ENCODE results near the gene MAJIN.

DNA sequence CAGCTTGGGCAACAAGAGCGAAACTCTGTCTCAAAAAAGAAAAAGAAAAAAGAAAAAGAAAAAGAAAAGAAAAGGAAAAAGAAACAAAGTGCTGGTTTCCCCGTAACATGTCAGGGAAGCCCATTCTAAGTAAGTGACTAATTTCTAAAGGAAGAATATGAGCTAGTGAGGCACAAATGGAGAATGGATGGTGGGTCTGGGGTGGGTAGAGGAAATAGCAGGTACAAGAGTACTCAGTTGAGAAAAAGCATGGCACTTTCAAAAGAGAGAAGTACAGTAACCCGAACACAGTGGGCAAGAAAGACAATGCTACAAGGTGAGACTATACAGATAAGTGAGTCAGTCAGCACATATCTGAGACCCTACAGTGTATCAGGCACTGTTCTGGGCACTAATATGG, 4.5 kb downstream of the MAJIN start:
- TF ChIP-seq GATAD2B (conservative IDR thresholded peaks at IDR 0.05; ENCODE audit: low read depth) (no peak), ZNF274 (IDR thresholded peaks at IDR 0.05; ENCODE audit: insufficient read depth, insufficient read length) (no peak), POLR2AphosphoS5 (IDR thresholded peaks at IDR 0.05; ENCODE audit: low read length) (no peak), TAF1 (IDR thresholded peaks at IDR 0.05; ENCODE audit: borderline replicate concordance, low read depth, low read length) (no peak), YY1 (IDR thresholded peaks at IDR 0.05; ENCODE audit: low read depth, low read length) (no peak), NFIC (IDR thresholded peaks at IDR 0.05; ENCODE audit: low read depth, low read length) (no peak)
- TF ChIP-seq, protein P1, sequence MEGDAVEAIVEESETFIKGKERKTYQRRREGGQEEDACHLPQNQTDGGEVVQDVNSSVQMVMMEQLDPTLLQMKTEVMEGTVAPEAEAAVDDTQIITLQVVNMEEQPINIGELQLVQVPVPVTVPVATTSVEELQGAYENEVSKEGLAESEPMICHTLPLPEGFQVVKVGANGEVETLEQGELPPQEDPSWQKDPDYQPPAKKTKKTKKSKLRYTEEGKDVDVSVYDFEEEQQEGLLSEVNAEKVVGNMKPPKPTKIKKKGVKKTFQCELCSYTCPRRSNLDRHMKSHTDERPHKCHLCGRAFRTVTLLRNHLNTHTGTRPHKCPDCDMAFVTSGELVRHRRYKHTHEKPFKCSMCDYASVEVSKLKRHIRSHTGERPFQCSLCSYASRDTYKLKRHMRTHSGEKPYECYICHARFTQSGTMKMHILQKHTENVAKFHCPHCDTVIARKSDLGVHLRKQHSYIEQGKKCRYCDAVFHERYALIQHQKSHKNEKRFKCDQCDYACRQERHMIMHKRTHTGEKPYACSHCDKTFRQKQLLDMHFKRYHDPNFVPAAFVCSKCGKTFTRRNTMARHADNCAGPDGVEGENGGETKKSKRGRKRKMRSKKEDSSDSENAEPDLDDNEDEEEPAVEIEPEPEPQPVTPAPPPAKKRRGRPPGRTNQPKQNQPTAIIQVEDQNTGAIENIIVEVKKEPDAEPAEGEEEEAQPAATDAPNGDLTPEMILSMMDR (IDR thresholded peaks at IDR 0.05 in 2 of 3, conservative IDR thresholded peaks at IDR 0.05 in 1 of 3; ENCODE audit: control insufficient read depth in 2 of 3, extremely low read depth in 1 of 3, insufficient read depth in 1 of 3, low read depth in 3 of 3, low read length in 3 of 3): no peak
